GM19324 (cell line): ENCODE data around the gene GTPBP6.
A peak's percentile ranks its signal among the peaks of the same experiment; 100 is the strongest.
"Not testable (repeated sequence)": the region's sequence is repeated elsewhere in the genome, so short reads cannot be mapped to it uniquely, and the experiment has no call there.

ENCODE experiments used
- ATAC-seq: cut with Tn5 transposase; IDR thresholded peaks from one replicate; pipeline ENCODE4 v1.9.1; 2021; ENCODE audit warnings: mild to moderate bottlenecking, moderate library complexity; ENCODE audit not compliant: unreplicated experiment, low FRiP score

GTPBP6 gene

GRCh38 chrX:318068-318738, 393 bp downstream of the GTPBP6 start:
- ATAC-seq = peak; percentile 56

DNA sequence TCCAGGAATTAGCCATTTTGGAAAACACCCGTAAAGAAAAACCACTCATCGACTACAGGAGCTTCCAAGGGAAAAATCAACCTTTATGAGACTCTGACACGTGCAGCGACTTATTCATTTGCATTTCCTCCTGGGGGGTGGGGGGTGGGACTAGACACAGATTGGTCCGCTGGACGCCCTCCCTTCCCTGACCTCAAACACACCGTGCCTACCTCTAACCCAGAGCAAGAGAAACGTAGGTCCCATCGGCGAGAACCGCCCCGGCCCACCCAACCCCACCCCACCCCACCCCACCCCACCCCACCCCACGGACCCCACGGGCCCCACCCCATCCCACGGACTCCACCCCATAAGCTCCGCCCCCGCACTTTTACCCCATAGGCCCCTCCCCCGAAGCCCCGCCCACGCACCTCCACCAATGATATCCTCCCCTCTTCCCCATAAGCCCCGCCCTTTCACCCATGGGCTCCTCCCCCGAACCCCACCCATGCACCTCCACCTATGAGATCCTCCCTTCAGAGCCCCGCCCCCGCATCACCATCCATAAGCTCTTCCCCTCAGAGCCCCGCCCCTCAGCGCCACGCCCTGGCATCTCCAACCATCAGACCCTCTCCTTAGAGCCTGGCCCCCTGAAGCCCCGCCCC, 1.1 kb downstream of the GTPBP6 start:
- no peak for ATAC-seq

DNA sequence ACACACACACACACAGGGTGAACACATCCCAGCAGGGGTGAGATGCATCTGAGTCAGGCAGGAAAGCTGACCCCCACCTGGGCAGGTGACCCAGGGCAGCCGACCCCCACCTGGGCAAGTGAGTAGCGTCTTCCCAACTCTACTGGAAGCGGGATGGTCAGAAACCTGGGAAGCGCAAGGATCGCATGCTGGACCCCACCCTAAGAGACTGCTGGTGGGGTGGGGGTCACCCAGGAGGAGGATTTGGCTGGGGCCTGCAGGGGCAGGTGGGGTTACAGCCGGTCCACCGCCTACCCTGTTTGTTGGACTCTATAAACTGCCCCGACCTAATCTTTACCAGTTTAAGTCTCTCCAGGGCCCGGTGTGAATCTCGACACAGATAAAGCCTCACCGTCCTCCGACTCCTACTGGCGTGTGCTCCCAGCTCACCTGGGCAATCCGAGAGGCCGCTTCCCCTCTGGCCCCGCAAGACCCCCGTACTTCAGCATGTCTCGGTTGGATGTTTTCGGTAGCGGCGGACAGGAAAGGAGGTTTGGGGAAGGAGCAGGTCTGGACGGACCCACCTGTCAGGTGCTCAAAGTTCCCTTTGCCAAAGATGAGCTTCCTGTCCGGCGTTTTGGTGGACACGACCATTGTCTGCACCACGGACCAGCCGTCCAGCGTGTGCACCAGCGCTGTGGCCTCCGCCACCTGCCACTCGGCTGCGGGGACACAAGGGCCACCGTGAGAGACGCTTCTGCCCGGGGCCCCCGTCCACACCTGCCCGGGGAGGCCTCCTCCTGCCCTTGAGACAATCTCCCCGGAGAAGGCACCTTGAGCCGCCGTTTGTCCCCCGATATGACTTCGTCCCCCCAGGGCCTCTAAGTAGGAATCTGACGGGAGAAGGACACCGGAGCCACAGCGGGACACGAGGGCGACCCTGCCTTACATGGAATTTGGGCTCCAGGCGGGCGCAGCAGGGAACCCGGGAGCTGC, 2.0 kb downstream of the GTPBP6 start:
- no peak for ATAC-seq

DNA sequence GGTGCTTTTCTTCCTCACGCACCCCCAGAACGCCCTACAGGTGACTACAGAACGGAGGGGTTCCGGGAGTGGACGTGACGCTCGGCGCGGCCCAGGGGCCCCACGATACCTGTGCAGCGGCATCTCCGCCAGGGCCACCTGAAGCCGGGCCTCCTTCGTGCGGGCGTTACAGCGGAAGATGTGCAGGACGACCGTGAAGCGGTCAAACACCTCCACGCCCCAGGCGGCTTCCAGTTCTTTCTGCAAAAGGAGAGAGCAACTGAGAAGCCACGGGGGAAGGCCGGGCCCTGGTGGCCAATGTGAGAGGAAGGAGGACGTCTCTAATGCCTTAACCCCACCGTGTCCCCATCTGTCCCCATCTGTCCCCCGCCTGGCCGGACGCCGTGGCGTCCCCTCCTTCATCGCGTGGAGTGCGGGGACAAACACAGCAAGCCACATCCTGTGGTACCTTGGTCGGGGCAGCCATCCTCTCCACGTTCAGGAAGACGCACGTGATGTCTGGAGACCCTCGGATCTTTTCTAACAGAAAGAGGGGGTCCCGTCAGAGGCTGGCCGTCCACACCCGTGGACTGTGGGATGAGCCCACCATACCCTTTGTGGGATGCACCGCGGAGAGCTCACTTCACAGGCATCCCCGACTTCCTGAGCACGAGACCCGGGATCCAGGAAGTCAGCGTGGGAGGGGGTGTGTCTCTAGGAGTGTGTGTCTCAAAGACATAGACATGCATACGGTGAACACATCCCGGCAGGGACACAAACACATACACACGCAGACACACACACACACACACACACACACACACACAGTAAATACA, 3.6 kb downstream of the GTPBP6 start:
- no peak for ATAC-seq

DNA sequence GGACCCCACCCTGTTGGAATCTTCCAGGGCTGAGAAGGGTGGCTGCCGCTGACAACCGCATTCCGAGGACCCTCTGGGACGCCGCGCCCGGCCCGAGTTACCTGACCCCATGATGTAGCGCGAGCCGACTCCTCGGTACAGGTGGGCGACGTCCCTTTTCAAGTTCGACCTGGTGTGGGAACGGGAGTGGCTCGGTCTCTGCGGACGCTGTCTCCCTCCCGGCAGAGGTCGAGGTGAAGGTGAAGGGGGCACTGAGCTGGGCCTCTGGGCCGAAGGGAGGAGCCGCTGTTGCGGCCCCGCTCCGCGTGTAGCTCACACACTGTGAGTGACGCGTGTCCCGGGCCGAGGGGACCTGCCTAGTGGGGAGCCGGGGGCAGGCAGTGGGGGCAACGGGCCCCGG, 4.5 kb downstream of the GTPBP6 start:
- no peak for ATAC-seq

- ATAC-seq = no peak
These were observed 5.0 kb downstream of the GTPBP6 start for GRCh38 chrX:313546-313945.

GRCh38 chrX:312621-313331, 5.8 kb downstream of the GTPBP6 start:
- no peak for ATAC-seq

DNA sequence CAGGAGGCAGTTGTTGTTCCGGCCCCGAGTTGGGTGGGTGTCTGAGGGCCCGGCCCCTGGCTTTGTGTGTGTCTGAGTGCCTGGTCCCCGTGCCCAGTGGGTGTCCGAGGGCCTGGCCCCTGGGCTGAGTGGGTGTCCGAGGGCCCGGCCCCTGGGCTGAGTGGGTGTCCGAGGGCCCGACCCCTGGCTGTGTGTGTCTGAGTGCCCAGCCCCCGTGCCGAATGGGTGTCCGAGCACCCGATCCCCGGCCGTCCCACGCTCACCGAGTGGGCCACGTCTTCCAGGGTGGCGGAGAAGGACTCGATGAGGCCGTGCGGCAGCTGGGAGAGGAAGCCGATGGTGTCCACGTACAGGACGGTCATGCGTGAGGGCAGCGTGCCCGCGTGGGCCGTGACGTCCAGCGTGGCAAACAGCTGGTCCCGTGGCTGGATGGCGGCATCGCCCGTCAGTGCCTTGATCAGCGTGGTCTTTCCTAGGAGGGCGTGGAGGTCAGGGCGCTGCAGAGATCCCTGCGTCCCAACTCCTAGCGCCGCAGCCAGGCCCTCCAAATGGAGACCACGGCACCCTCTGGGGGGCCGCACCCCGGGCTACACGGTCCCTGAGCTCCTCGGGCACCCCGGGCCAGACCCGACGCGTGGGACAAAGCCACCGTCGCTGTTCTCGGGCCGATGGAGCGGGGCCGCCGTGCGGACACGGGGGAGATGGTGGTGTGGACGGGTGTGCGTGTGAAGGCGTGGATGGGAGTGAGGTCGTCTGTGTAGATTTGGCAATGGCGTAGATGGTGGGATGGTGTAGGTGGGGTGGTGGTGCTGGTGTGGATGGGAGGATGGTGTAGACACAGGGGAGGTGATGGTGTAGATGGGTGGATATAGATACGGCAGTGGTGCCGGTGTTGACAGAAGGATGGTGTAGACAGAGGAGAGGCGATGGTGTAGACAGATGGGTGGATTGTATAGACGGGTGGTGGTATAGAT, 7.2 kb downstream of the GTPBP6 start:
- no peak for ATAC-seq

DNA sequence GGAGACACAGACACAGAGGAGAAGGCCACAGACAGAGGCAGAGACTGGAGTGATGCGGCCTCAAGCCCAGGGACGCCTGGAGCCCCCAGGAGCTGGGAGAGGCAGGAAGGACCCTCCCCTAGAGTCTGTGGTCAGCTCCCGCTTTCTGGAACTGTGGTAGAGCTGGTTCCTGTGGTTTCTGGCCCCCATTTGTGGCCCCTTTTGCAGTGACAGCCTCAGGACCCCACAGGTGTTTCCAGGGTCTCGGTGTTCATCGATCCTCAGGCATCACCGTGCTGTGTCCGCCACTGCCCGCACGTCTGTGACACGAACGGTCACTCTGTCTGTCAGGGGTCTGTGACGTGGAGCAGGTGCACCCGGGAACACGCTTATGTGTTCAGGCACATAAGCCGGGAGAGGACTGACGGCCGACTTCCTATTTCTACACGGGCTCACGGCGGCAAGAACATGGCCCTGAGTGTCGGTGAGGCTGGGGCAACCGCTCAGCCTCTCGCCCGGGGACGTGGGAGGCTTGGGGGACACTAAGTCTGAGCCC, 7.9 kb downstream of the GTPBP6 start:
- ATAC-seq = no peak

DNA sequence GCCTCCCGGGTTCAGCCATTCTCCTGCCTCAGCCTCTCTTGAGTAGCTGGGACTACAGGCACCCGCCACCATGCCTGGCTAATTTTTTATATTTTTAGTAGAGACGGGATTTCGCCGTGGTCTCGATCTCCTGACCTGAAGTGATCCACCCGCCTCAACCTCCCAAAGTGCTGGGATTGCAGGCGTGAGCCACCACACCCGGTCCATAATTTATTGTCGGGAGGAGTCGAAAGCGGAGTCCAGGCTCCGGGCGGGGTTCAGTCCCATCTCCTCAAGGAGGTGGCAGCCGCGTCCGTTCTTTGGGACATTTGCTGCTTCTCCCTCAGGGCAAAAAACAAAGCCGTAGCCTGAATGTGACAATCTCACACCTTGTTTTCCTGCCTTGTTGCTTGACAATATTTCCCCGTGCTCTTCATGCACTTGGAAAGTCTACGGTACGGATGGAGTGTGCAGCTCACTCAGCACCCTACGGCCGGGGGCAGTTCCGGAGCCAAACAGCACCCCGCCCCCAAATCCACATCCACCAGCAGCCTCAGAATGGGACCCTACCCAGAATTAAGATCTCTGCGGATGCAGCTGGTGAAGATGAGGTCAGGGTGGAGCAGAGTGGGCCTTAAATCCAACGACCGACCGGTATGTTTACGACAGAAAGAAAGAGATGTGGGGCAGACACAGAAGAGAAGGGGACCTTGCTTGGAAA, 9.6 kb downstream of the GTPBP6 start:
- ATAC-seq = no peak

DNA sequence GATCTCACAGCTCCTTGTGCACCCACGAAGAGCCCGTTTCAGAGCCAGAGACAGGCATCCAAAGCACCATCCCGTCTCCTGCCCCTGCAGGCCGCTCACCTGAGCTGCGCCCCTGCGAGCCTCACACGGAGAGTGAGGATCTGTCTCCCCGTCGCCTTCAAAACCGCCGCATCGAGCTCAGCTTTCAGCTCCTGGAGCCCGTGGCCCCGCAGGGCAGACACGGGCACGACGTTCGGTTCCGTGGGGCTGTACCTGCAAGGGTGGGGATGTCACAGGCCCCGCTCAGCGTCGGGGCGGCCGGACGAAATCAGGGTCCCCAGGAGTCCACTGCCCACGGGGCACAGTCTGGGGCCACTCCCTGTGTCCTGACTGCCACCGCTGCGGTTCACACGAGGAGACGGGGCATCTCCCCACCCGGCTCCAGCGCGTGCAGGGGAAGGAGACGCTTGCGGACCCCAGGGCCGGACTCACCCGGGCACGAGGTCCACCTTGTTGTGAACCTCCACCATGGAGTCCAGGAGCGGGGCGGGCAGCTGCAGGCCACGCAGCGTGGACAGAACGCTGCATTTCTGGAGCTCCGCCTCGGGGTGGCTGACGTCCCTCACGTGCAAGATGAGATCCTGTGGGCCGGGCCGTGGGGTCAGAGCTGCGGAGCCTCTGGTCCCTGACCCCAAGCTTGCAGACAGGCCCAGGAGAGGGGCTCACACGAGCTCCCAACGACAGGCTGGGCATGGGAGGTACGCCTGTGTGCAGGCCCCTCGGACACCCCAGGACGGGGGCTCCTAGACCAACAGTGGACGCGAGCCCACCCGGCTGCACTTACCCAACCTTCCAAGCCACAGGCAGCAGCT, 11.1 kb downstream of the GTPBP6 start:
- no peak for ATAC-seq

GRCh38 chrX:306614-307251, 11.9 kb downstream of the GTPBP6 start:
- ATAC-seq = not testable (repeated sequence)

- not testable (repeated sequence) for ATAC-seq
These were observed 12.6 kb downstream of the GTPBP6 start for GRCh38 chrX:305781-306613.

- no peak for ATAC-seq
These were observed 15.6 kb downstream of the GTPBP6 start for GRCh38 chrX:302975-303374.

- no peak for ATAC-seq
These were observed 18.3 kb downstream of the GTPBP6 start for GRCh38 chrX:300334-300733.

DNA sequence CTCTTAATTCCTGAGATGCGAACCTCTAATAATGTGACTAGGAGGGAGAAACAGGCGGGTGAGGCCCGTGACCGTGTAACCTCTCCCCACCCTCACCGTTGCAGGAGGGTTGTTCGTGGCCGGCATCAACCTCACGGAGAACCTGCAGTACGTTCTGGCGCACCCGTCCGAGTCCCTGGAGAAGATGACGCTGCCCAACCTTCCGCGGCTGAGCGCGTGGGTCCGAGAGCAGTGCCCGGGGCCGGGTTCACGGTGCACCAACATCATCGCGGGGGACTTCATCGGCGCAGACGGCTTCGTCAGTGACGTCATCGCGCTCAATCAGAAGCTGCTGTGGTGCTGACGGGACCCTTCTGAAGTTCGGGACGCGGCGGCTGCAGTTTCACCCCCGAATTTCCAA, 19.6 kb downstream of the GTPBP6 start:
- ATAC-seq = no peak
